Activated T-helper 1 cell treated with anti-CD3 and anti-CD28 coated beads, Interleukin-2, amount 50 U/mL, for 16 hours (primary cell): ENCODE data around the gene ARSD.

Experiments
- DNase-seq, 2 donors: peaks; one replicate each; pipeline ENCODE4 v3.0.0-alpha.2; 2020; ENCODE audit warnings: low read depth in 1 of 2, low spot score in 1 of 2

ARSD gene

DNA sequence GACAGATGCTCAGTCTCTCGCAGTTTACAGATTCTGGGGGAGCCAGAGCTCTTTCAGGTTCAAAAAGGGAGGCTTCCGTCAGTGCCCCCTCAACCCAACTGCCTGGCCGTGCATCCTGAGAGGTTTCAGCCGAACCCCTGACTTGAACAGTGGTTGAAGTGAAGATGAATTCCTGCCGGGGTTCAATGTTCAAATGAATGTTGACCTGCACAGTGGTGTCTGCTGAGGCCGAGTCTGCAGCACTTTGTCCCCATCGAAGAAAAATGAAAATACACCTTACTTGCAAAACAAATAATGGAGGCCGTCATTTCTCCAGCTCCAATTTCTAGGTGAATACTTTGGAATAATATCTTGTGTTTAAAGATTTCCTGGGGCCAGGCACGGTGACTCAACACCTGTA is 66.7 kb downstream of the ARSD start:
- DNase-seq = no peak

GRCh38 chrX:2859197-2859797 is 69.8 kb downstream of the ARSD start:
- DNase-seq = no peak

- no peak for DNase-seq
These were observed 71.6 kb downstream of the ARSD start for GRCh38 chrX:2857566-2857965.

- no peak for DNase-seq
These were observed 73.4 kb downstream of the ARSD start for GRCh38 chrX:2855761-2856160.

- no peak for DNase-seq
These were observed 74.2 kb downstream of the ARSD start for GRCh38 chrX:2854918-2855317.
